A549 treated with ZK216348 at 1 μM for 4 hours (cell line): Measurements from ENCODE around the gene HBA1. TPM values are rescaled to one million over a fixed set of nuclear protein-coding genes. Genes with fewer than 3 reads are reported as not detected.

Experiments
- total RNA-seq: library from RNA; stranded (reverse); fragments of 200-300 nt; extraction: Qiagen RNA extraction; gene quantifications from 5 replicates; pipeline ENCODE4 v1.2.3, GENCODE V29; 2022; ENCODE audit warnings: low read depth

Gene HBA1
- total RNA-seq: 0.93 to 2.3 TPM (median 1.6 TPM) in 5 replicates

GRCh38 chr16:176477-177382, at the start of gene HBA1:
HBA1 (plus strand) TSS chr16:176680; CDS start chr16:176717, 37 bp downstream.

GRCh38 chr16:152141-153128, 24.0 kb upstream of the HBA1 start, which contains the start of gene HBZ:
HBZ (plus strand) TSS chr16:152644; CDS start chr16:152910, 266 bp downstream.

GRCh38 chr16:165539-166374, 10.7 kb upstream of the HBA1 start, which contains the start of gene HBM:
HBM (plus strand) TSS chr16:165978; CDS start chr16:165998, 20 bp downstream.

GRCh38 chr16:172374-172941, 4.0 kb upstream of the HBA1 start, which contains the start of gene HBA2:
HBA2 (plus strand) TSS chr16:172876; CDS start chr16:172913, 37 bp downstream.

GRCh38 chr16:180101-180675, 3.7 kb downstream of the HBA1 start, which contains the start of gene HBQ1:
HBQ1 (plus strand) TSS chr16:180459; CDS start chr16:180487, 28 bp downstream.

Other genes with a start within 250 kb of the HBA1 start
- 34.4 to 41.4 TPM (median 38.2 TPM) in 5 replicates for gene POLR3K, start 123.1 kb upstream of the HBA1 start, total RNA-seq
- 61.3 to 80.5 TPM (median 71.6 TPM) in 5 replicates for gene SNRNP25, start 122.9 kb upstream of the HBA1 start, total RNA-seq
- gene RHBDF1, start 104.0 kb upstream of the HBA1 start, total RNA-seq: 15.9 to 34.2 TPM (median 28.7 TPM) in 5 replicates
- gene MPG, start 98.5 kb upstream of the HBA1 start, total RNA-seq: 41.1 to 78.5 TPM (median 65.7 TPM) in 5 replicates
- gene NPRL3, start 38.0 kb upstream of the HBA1 start, total RNA-seq: 17.4 to 33.4 TPM (median 29.2 TPM) in 5 replicates
- gene HBZ, start 24.0 kb upstream of the HBA1 start, total RNA-seq: not detected in 5 replicates
- gene HBM, start 10.7 kb upstream of the HBA1 start, total RNA-seq: not detected in 5 replicates
- gene HBA2, start 3.8 kb upstream of the HBA1 start, total RNA-seq: 0.79 TPM in 1 of 5 replicates, not detected in the others
- gene HBQ1, start 3.8 kb downstream of the HBA1 start, total RNA-seq: 4.3 to 9.0 TPM (median 7.2 TPM) in 5 replicates
- 39.5 to 57.0 TPM (median 47.1 TPM) in 5 replicates for gene LUC7L, start 52.8 kb downstream of the HBA1 start, total RNA-seq
- gene FAM234A, start 58.1 kb downstream of the HBA1 start, total RNA-seq: 35.5 to 52.7 TPM (median 48.7 TPM) in 5 replicates
- 2.2 to 7.1 TPM (median 4.4 TPM) in 5 replicates for gene RGS11, start 99.3 kb downstream of the HBA1 start, total RNA-seq
- gene ARHGDIG, start 103.9 kb downstream of the HBA1 start, total RNA-seq: 1.2 to 3.4 TPM (median 2.8 TPM) in 5 replicates
- gene PDIA2, start 106.5 kb downstream of the HBA1 start, total RNA-seq: 0.20 to 0.84 TPM (median 0.73 TPM) in 5 replicates
- 19.5 to 37.6 TPM (median 34.7 TPM) in 5 replicates for gene AXIN1, start 176.0 kb downstream of the HBA1 start, total RNA-seq
- gene MRPL28, start 193.9 kb downstream of the HBA1 start, total RNA-seq: 113 to 136 TPM (median 126 TPM) in 5 replicates
- gene PGAP6, start 205.3 kb downstream of the HBA1 start, total RNA-seq: 20.4 to 41.0 TPM (median 36.6 TPM) in 5 replicates
- 232 to 478 TPM (median 441 TPM) in 5 replicates for gene NME4, start 220.5 kb downstream of the HBA1 start, total RNA-seq
- 18.5 to 31.1 TPM (median 25.8 TPM) in 5 replicates for gene DECR2, start 225.2 kb downstream of the HBA1 start, total RNA-seq
- gene RAB11FIP3, start 249.0 kb downstream of the HBA1 start, total RNA-seq: 15.0 to 26.7 TPM (median 23.0 TPM) in 5 replicates